Stimulated activated CD8-positive, alpha-beta memory T cell treated with anti-CD3 and anti-CD28 coated beads, Interleukin-7, amount 100 ng/mL, for 24 hours (primary cell): ENCODE results near the gene DTD1.

Experiments
- DNase-seq: peaks from one replicate; pipeline ENCODE4 v3.0.0-alpha.2; 2020; ENCODE audit warnings: low read depth

DTD1 gene

DNA sequence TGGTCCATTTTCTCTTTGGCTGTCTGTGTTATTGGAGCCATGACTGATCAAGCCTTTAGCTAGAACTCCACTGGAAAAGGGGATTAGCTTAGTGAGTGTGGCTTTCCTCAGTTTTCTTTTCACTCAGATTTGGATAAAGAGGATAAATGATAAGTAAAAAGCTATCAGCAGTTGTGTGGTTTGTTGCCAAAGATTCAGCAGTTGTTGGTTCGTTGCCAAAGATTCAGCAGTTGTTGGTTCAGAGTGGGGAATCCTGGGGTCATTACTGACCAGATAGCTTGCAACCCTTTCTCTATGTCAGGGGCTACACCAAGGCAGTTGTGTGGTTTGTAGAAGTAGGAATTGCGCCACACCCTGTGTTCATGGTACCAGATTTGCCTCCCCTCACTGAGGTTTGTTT, 118.1 kb downstream of the DTD1 start:
- no peak for DNase-seq

DNA sequence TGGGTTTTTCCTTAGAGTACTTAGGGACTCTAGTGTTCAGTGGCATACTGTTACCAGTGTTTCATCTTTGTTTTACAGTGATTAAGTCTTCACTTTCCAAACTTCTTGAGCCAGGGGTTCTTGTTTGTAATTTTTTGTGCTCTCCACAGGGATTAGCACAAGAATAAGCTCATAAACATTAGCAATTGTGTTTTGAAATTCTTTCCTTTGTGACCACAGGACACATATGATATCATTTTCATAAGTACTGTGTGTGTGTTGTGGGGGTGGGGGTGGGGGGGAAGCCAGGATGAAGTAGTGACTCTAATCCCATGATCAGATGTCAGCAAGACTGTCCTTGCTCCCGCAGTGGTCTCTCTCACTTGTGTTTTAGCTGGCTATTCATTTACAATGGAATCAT, 124.3 kb downstream of the DTD1 start:
- DNase-seq: no peak

DNA sequence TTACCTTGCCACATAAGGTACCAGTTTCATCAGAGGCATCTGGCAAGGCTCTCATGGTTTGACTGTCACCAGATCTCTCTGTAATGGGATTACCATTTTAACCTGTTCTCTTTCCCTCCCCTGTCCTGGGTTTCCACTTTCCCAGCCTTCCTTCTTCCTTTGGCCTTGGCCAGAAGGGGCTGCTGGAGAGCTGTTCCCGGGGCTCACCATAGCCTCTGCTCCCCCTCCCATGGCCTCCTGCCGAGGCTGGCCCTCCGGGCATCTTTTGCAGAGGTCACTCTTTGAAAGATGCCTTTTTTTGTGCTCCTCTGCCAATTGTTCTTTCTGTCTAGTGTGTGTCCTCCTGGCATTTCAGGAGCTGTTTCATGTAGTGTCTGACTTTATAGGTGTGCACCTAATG, 125.0 kb downstream of the DTD1 start:
- DNase-seq: no peak

DNA sequence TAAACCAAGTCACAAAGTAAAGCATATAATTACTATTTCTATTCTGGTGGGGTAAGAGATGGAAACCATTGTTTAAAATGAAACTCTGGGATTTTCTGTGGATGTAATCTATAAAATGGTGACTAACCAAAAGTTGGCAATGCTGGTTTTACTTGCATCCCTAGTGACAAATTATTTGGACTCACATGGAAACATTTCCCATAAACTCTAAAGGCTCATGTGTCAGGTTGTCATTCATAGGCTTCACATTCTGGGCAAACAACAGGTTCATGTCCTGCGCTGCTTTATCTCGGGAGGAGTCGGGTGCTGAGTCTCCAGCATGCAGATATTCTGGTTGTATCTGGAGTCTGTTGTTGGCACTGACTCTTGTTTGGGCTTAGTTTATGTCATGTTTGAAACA, 127.7 kb downstream of the DTD1 start:
- no peak for DNase-seq

DNA sequence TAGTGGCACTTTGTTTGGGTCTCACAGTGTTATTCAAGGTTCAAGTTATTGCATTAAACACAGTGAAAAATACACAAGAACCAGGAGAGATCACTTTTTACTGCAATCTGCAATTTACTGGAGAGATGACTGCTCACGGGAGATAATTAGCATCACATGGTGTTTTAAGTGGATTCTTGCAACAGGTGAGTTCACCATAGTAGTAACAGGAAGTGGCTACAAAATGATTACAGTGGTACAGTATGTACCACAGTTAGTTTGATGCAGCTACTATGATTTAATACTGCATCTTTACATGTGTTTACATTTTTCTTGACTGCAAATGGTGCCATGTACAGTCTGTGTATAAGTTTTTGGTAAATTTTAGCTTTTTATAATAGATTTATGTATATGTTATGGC, 129.2 kb downstream of the DTD1 start:
- no peak for DNase-seq

- DNase-seq: no peak
Measured at GRCh38 chr20:18718129-18718528, 130.3 kb downstream of the DTD1 start.

DNA sequence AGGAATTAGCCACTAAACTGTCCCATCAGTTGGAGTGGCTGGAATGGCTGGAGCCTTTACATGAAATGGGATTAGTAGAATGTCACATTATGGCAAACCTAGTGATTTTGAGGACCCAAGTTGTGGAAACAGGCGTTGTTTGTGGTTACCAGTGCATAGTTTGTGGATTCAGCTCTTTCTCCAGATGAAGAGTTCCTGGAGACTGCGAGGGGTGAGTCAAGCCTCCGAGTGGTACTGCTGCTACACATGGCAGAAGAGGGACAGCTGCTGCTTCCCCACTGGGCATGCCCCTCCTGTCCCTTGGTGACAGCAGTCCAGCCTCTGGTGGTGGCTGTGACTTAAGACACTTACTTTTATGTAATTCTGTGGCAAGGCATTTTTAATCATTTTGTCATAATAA, 131.6 kb downstream of the DTD1 start:
- DNase-seq: no peak

DNA sequence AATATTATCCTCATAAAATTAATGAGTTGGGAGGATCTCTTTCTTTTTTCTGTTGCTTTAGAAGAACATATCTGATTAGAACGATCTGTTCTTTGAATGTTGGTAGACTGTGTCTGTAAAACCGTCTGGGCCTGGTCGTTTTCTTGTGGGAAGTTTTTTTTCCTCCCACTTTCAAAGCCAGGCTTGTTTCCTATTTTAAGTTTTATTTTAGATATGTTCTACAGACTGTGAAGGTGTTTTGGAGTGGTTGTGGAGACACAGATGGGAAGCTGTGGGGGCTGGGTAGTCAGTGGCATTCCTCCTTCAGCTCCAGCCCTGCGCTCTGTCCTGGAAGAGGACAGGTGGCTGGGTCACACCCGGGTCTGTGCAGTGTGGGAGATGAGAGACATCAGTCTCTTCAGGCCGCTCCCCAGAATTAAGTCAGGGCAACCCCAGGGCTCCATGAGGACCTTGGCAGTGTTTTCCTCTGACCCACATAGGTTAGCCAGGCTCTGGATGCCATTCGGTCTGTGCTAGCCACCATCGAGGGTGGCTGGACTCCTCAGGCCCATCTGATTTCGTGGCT, 133.8 kb downstream of the DTD1 start:
- no peak for DNase-seq

- DNase-seq: no peak
Measured at GRCh38 chr20:18722371-18722770, 134.5 kb downstream of the DTD1 start.

DNA sequence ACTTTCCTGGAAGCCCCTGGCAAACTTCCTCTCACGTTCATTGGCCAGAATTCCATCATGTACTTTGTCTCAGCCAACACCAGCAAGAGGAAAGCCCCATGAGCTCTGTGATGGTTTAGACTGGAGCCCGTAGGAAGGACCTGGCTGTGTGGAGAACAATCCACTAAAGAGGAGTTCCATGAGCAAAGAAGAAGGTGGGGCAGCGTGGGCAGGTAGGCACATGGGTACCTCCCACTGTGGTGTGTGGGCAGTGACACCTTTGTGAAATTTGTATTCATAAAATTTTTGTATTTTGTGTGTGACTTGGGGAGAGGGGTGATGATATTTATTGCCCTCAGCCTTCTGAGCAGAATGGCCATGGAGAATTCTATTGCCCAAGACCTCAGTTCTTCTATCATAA, 136.2 kb downstream of the DTD1 start:
- no peak for DNase-seq

DNA sequence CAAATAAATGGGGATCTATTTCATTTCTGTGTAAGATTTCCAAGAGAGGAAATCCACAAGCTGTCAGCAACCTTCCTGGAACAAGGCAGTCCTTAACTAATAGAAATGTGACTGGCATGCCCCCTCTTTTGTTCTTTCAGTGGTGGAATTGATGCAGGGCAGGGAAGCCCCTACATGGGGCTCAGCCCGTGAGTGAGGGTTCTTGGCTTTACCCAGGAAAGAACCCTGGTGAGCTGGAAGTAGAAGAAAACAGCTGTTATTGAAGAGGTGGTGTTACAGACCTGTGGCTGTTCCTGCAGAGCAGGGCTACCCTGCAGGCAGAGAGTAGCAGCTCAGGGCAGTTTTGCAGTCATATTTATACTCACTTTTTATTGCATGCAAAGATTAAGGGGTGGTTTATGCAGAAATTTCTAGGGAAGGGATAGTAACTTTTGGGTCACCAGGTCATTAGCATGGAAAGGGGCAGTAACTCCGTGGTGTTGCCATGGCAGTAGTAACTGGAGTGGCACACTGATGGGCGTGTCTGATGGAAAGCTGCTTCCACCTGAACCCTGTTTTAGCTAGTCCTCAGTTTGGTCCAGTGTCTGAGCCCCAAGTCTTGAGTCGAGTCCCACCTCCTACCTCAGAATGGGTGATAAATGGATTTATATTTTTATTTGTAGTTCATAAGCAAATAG, 137.1 kb downstream of the DTD1 start:
- DNase-seq: no peak

GRCh38 chr20:18727032-18727508, 139.2 kb downstream of the DTD1 start:
- DNase-seq: no peak

- DNase-seq: no peak
Measured at GRCh38 chr20:18728165-18728869, 140.5 kb downstream of the DTD1 start.

- no peak for DNase-seq
Measured at GRCh38 chr20:18728870-18729224, 141.0 kb downstream of the DTD1 start.

DNA sequence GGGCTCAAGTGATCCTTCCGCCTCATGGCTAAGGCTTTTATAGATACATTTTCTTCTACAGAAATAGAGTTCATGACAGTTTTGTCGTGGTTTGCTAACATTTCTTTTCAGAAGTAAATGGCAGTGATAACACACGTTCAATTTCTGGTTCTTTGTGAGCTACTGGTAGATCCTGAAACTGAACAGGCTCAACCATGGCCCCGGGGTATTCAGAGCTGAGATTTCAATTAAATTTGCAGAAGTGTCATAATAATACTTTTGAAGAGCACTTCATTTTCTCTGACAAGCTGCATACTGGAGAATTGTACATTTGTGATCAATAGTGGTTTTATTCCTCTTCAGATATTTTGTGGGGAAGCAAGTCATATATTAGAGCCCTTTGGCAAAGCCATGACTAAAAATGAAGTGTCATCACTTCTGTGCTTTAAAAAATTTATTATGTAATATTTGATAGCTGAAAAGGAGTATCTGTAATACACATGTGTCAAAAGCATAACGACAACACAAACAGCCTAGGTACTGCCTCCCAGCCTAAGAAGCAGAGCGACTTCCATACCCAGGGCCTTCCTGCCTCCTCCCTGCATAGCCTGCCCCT, 141.5 kb downstream of the DTD1 start:
- no peak for DNase-seq

DNA sequence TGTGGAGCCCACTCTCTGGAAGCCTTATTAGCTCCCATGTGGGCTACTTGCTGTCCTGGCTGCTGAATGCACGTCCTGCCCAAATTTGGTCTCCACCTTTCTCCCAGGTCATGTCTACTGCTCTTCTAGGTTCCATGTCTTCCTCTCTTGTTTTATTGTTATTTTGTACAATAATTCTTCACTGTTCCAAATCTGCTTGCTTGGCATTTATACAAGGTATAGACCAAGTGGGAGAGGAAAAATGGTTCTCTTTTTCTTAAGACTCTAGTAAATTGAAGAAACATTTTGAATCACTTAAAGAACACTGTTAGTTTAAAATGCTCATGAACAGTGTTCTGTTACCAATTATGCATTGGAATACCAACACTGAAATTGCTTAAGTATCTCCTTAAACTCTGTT, 144.1 kb downstream of the DTD1 start:
- DNase-seq: no peak

- no peak for DNase-seq
Measured at GRCh38 chr20:18734525-18735189, 146.8 kb downstream of the DTD1 start.

DNA sequence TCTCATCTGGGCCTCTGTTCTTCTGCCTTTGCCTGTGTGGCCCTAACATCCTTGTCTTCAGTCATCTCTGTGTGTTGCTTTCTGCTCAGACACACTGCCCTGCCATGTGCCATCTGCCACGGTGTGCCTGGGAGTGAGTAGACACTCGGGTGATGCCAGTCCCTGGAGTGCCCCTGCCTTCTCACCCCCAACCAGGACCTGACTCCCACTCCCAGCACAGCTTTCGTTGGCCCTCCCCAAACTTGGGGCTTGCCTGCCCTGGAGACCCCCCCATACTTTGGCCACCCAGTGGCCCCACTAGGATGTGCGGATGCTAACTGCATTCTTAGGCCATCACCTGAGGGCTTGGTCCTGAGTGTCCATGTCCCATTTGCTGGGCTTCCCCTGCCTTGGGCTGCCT, 149.3 kb downstream of the DTD1 start:
- DNase-seq: no peak

GRCh38 chr20:18738055-18738454, 150.2 kb downstream of the DTD1 start:
- no peak for DNase-seq

DNA sequence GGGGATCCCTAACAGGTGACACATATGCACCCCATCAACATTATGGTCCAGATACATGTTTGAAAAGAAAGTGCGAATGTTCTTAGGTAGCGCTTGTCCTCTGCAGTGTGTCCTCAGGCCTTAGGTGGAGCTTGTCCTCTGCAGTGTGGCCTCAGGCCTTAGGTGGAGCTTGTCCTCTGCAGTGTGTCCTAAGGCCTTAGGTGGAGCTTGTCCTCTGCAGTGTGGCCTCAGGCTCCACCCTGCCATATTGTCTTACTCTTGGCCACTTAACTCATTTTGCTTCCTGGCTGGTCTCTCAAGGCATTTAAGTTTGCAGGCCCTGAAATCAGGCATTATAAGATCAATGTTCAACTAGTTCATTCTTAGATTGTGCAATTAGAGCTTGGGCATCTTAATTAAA, 151.0 kb downstream of the DTD1 start:
- DNase-seq: no peak

DNA sequence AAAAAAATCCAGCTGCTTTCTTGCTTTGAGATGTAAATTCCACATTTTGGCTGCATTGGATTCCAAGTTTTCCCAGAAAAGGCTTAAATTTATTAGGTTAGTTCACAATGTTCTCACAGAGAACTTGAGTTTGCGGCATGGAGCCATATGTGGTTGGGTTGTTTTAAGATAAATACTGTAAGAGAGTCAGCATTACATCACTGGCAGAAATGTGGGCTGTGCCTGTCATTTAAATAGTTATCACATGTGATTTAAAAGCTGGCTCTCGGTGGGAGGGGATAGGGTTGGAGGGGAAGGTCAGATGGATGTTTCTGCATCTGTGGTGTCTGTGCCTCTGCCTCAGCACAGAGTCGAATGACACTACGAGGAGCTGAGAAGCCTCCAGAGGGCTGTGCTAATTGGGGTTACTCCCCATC, 151.9 kb downstream of the DTD1 start:
- no peak for DNase-seq

DNA sequence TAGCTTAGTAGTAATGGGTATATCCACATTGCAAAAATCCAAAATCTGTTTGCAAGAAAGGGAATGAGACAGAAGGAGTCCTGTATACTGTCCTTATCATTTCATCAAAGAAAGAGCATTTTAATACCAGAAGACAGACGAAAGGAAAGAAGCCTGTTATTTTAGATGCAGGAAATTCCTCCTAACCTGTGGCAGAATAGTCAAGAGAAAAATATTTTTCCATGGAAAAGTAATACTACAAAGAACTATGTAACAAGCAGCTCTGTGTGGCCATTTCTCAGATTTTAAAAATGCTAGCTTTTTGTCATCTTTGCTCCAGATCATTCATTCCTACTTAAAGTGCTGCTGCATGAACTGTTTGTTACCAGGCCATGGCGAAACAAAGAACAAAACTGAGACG, 152.9 kb downstream of the DTD1 start:
- no peak for DNase-seq

DNA sequence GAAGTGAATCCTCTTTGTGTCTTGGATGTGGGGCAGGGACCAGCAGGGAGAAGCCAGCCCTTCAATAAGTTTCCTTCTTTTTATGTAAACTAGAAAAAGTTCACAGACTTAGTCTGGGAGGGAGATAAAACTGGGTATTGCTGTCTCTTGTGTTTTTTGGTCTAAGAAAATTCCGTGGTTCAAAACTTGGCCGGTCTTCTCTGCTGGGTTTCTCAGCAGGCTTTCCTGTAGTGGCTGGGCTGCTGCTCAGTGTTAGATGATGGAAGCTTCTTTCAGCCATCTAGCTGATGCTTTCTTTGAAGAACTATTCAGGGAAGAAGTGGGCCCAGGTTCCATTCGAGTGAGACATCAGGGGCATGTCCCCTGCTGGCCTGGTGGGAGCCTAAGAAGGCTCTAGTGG, 155.0 kb downstream of the DTD1 start:
- no peak for DNase-seq
